Transverse colon (tissue), 3 donors: Measurements from ENCODE around the gene STMN3.

Source experiments
- CTCF ChIP-seq, 5 experiments: fragments of 200-600 bp in 3 of 5; fragments of 450-650 bp in 2 of 5; sonication (generic) in 3 of 5; IDR thresholded peaks; 1 replicate in 2 of 5; 2 replicates in 3 of 5; pipeline ENCODE4 v1.5.1; 2016 to 2017; ENCODE audit warnings: antibody characterized with exemption in 5 of 5, inconsistent platforms in 3 of 5, mild to moderate bottlenecking in 2 of 5, moderate library complexity in 1 of 5
- POLR2A ChIP-seq: fragments of 450-650 bp; IDR thresholded peaks from one replicate; pipeline ENCODE4 v1.6.1; 2016; ENCODE audit warnings: antibody characterized with exemption, mild to moderate bottlenecking, moderate library complexity

GRCh38 chr20:63691711-63692435 is 38.6 kb upstream of the STMN3 start:
- no peak for TF ChIP-seq CTCF (IDR thresholded peaks at IDR 0.05)
- TF ChIP-seq POLR2A, result peak; percentile 13
